HCT116 (cell line): ENCODE measurements around the gene GPR108. TPM values are rescaled to one million over a fixed set of nuclear protein-coding genes. Genes with fewer than 3 reads are reported as not detected.

Source experiments
- ATAC-seq: fragments of 200-7000 bp; cut with Tn5 transposase; 2 replicates; pipeline ENCODE4 v1.9.1; 2020; ENCODE audit warnings: mild to moderate bottlenecking, moderate library complexity
- BruUV-seq: library from RNA; stranded (reverse); fragments of 400-500 nt; replicated peaks from 2 replicates; lab custom pipeline; 2021; lab: Mats Ljungman, UMichigan
- CTCF ChIA-PET: fragments of 300-600 bp; sonication (Branson Sonifier 250); formaldehyde crosslinking; loops from one replicate; lab custom pipeline; 2021; ENCODE audit warnings: antibody characterized with exemption; lab: Charles Lee
- POLR2A ChIA-PET: fragments of 300-600, 350-600 bp; sonication (Branson Sonifier 250); formaldehyde crosslinking; loops from one replicate; lab custom pipeline; 2021; ENCODE audit warnings: antibody characterized with exemption; lab: Charles Lee
- RAD21 ChIA-PET, 2 experiments: fragments of 300-600 bp; sonication (Branson Sonifier 250); formaldehyde crosslinking; loops; one replicate each; lab custom pipeline; 2023; ENCODE audit warnings: low total read pairs in 2 of 2; ENCODE audit not compliant: uncharacterized antibody in 2 of 2, unreplicated experiment in 2 of 2, low non-redundant PET in 1 of 2; lab: Charles Lee
- DNase-seq: peaks from one replicate; pipeline ENCODE4 v3.0.0-alpha.2; 2010; ENCODE audit warnings: low read depth, low spot score
- H2AFZ ChIP-seq: fragments of 200-600 bp; shearing (Covaris generic), sonication (generic); 2 replicates; pipeline ENCODE4 v1.6.1; 2017; ENCODE audit warnings: low read depth, mixed run types, mixed read lengths, antibody characterized with exemption, low read length; ENCODE audit not compliant: poor library complexity, severe bottlenecking
- H3K27ac ChIP-seq: 2 replicates; pipeline ENCODE4 v1.5.1; 2012; ENCODE audit warnings: low read depth, low read length
- H3K27me3 ChIP-seq: fragments of 200-600 bp; sonication (generic); 2 replicates; pipeline ENCODE4 v1.6.1; 2016; ENCODE audit warnings: mixed run types, low read length, mixed read lengths; ENCODE audit not compliant: insufficient read depth
- H3K36me3 ChIP-seq, 2 experiments: fragments of 200-500 bp in 1 of 2; fragments of 200-600 bp in 1 of 2; sonication (Bioruptor generic) in 1 of 2; sonication (generic) in 1 of 2; 2 replicates each; pipeline versions ENCODE4 v1.5.1 to v1.6.1; 2014 to 2016; ENCODE audit warnings: low read length in 2 of 2, inconsistent platforms in 1 of 2, mixed read lengths in 1 of 2, mixed run types in 1 of 2; ENCODE audit not compliant: insufficient read depth in 2 of 2, control insufficient read depth in 1 of 2
- H3K4me1 ChIP-seq, 2 experiments: fragments of 200-600 bp in 1 of 2; sonication (generic) in 1 of 2; 2 replicates each; pipeline versions ENCODE4 v1.5.1 to v1.6.1; 2012 to 2017; ENCODE audit warnings: low read length in 2 of 2, inconsistent platforms in 1 of 2, mild to moderate bottlenecking in 1 of 2, mixed read lengths in 1 of 2, mixed run types in 1 of 2, moderate library complexity in 1 of 2; ENCODE audit not compliant: insufficient read depth in 2 of 2, control insufficient read depth in 1 of 2
- H3K4me2 ChIP-seq: fragments of 200-600 bp; sonication (generic); 2 replicates; pipeline ENCODE4 v1.6.1; 2017; ENCODE audit warnings: mixed run types, low read length, mixed read lengths
- H3K4me3 ChIP-seq, 2 experiments: fragments of 200-600 bp in 1 of 2; sonication (generic) in 1 of 2; replicated peaks in 1 of 2; 2 replicates each; pipeline ENCODE4 v1.5.1; 2011 to 2016; ENCODE audit warnings: low read length in 2 of 2, control low read depth in 1 of 2, low read depth in 1 of 2, mild to moderate bottlenecking in 1 of 2, mixed read lengths in 1 of 2, mixed run types in 1 of 2
- H3K79me2 ChIP-seq: fragments of 200-600 bp; sonication (generic); 2 replicates; pipeline ENCODE4 v1.6.1; 2017; ENCODE audit warnings: mild to moderate bottlenecking, mixed run types, low read length, moderate library complexity, mixed read lengths; ENCODE audit not compliant: insufficient read depth
- H3K9ac ChIP-seq: fragments of 200-600 bp; sonication (generic); 2 replicates; pipeline ENCODE4 v1.6.1; 2016; ENCODE audit warnings: low read length, mixed read lengths
- H3K9me2 ChIP-seq: fragments of 200-600 bp; sonication (generic), shearing (Covaris generic); 2 replicates; pipeline ENCODE4 v1.6.1; 2017; ENCODE audit warnings: mixed run types, mild to moderate bottlenecking, moderate library complexity; ENCODE audit not compliant: insufficient read depth
- H3K9me3 ChIP-seq, 2 experiments: fragments of 200-500 bp in 1 of 2; fragments of 200-600 bp in 1 of 2; sonication (Bioruptor generic) in 1 of 2; sonication (generic) in 1 of 2; 2 replicates each; pipeline ENCODE4 v1.6.1; 2014 to 2017; ENCODE audit warnings: low read length in 2 of 2, mixed read lengths in 2 of 2, inconsistent platforms in 1 of 2, low read depth in 1 of 2, mild to moderate bottlenecking in 1 of 2, mixed run types in 1 of 2, moderate library complexity in 1 of 2; ENCODE audit not compliant: control insufficient read depth in 1 of 2, insufficient read depth in 1 of 2
- H4K20me1 ChIP-seq: fragments of 200-600 bp; sonication (generic), shearing (Covaris generic); 2 replicates; pipeline ENCODE4 v1.6.1; 2017; ENCODE audit warnings: mixed run types, mild to moderate bottlenecking, moderate library complexity; ENCODE audit not compliant: insufficient read depth
- EZH2 ChIP-seq: fragments of 200-600 bp; sonication (generic); IDR thresholded peaks from 2 replicates; pipeline ENCODE4 v1.6.1; 2017; ENCODE audit warnings: antibody characterized with exemption, mixed run types
- EZH2phosphoT487 ChIP-seq: fragments of 200-600 bp; IDR thresholded peaks from 2 replicates; pipeline ENCODE4 v1.6.1; 2018; ENCODE audit warnings: antibody characterized with exemption, borderline replicate concordance
- SIN3A ChIP-seq: IDR thresholded peaks from 2 replicates; pipeline ENCODE4 v1.6.1; 2012; ENCODE audit warnings: low read depth
- SP1 ChIP-seq: IDR thresholded peaks from 2 replicates; pipeline ENCODE4 v1.6.1; 2012; ENCODE audit warnings: low read depth
- TCF7L2 ChIP-seq: IDR thresholded peaks from 2 replicates; pipeline ENCODE4 v1.7.0; 2011; ENCODE audit warnings: borderline replicate concordance, inconsistent platforms; ENCODE audit not compliant: insufficient read depth, insufficient read length; ENCODE audit errors: extremely low read depth
- ZNF274 ChIP-seq: fragments of 200-500 bp; sonication (Bioruptor generic); IDR thresholded peaks from 2 replicates; pipeline ENCODE4 v1.6.1; 2014; ENCODE audit warnings: mild to moderate bottlenecking, low read depth, low read length, inconsistent platforms
- intact Hi-C: fragments of 100-400 bp; cut with micrococcal nuclease; formaldehyde crosslinking; loops from 2 replicates; pipeline ENCODE4 v1.10.0; 2022
- total RNA-seq: library from RNA; stranded (reverse); gene quantifications from one replicate; pipeline ENCODE4 v1.2.1, GENCODE V29; 2021; ENCODE audit not compliant: unreplicated experiment
- TF ChIP-seq, protein P1 (sequence below): IDR thresholded peaks from 2 replicates; pipeline ENCODE4 v1.6.1; 2012; ENCODE audit warnings: low read depth
- TF ChIP-seq, protein P2 (sequence below): IDR thresholded peaks from 2 replicates; pipeline ENCODE4 v1.6.1; 2012
- TF ChIP-seq, protein P3 (sequence below): IDR thresholded peaks from 2 replicates; pipeline ENCODE4 v1.6.1; 2012
- TF ChIP-seq, protein P4 (sequence below): IDR thresholded peaks from 2 replicates; pipeline ENCODE4 v1.6.1; 2011; ENCODE audit warnings: mild to moderate bottlenecking, low read length, moderate library complexity; ENCODE audit not compliant: insufficient replicate concordance; ENCODE audit errors: extremely low read depth

The GPR108 gene
- total RNA-seq, 1 experiment from 2014 or later: 75.0 TPM

DNA sequence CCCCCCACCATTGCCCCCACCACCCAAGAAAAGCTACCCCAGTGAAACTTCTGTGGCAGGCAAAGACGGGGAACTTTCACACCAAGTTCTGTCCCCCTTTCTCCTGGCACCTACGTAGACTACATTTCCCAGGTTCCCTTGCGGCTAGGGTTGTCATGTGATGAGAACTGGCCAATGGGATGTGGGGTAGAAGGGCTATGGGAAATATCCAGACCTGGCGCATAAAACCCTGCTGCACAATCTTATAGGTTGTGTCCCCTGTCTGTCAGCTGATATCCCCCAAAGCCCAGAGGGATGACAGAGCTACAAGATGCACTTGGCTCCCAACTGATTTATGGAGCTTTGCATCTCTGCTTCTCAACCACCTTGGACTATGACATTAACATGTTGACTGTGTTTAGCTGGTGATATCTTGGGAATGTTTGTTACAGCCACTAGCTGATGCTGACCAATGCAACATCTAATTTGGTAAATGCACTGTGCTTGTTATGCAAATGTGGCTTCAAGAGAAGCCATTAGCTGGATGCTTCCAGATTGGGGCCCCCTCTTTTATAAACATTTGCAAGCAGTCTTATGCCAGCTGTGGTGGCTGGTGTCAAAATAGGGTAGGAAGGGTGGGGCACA is 23.8 kb upstream of the GPR108 start:
- DNase-seq: no peak
- Histone ChIP-seq H3K27ac (no peak overlapping the region), H3K27me3 (no peaks in the 10 kb centered on the region), H3K36me3 (peaks cover 7 to 29% of the 10 kb centered on the region in 2 experiments; a peak in 2 of 4 replicates), H3K79me2 (peaks cover 58% of the 10 kb centered on the region), H2AFZ (no peak overlapping the region), H3K4me1 (peaks cover 27 to 34% of the 10 kb centered on the region in 2 experiments), H3K4me3 (no peak overlapping the region), H3K9ac (no peak overlapping the region), H4K20me1 (no peaks in the 10 kb centered on the region), H3K9me2 (no peaks in the 10 kb centered on the region), H3K9me3 (no peaks in the 10 kb centered on the region), H3K4me2 (no peak overlapping the region)
- BruUV-seq: no TSS peak
- peak; percentile 49 for ATAC-seq
- ChIA-PET RAD21 (no interaction called here), POLR2A (no interaction called here), CTCF (no interaction called here)
- TF ChIP-seq SP1 (peak; percentile 23; the same call in 1 of the 2 replicates), EZH2phosphoT487 (no peak)
- intact Hi-C loops: no loop called here

DNA sequence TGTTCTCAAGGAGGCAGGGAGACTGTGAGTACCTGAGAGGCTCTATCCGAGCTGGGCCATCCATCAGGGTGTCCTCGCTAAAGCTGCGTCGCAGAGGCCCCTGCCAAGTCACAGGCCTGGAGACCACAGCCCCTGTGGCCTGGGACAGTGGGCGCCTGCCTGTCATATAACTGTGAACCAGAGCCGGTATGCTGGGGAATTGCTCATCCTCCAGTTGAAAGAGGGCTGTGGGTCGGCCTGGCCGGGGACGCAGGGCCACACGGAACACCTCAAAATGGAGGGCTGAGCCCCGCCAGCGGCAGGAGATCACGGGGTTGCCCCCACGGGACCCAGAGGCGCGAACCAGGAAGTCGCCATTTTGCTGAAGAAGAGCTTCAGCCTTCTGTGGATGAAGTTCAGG is 23.2 kb upstream of the GPR108 start:
- intact Hi-C loops: no loop called here
- CTCF ChIA-PET: no interaction called here
- TF ChIP-seq TCF7L2: no peak
- TF ChIP-seq, protein P1, sequence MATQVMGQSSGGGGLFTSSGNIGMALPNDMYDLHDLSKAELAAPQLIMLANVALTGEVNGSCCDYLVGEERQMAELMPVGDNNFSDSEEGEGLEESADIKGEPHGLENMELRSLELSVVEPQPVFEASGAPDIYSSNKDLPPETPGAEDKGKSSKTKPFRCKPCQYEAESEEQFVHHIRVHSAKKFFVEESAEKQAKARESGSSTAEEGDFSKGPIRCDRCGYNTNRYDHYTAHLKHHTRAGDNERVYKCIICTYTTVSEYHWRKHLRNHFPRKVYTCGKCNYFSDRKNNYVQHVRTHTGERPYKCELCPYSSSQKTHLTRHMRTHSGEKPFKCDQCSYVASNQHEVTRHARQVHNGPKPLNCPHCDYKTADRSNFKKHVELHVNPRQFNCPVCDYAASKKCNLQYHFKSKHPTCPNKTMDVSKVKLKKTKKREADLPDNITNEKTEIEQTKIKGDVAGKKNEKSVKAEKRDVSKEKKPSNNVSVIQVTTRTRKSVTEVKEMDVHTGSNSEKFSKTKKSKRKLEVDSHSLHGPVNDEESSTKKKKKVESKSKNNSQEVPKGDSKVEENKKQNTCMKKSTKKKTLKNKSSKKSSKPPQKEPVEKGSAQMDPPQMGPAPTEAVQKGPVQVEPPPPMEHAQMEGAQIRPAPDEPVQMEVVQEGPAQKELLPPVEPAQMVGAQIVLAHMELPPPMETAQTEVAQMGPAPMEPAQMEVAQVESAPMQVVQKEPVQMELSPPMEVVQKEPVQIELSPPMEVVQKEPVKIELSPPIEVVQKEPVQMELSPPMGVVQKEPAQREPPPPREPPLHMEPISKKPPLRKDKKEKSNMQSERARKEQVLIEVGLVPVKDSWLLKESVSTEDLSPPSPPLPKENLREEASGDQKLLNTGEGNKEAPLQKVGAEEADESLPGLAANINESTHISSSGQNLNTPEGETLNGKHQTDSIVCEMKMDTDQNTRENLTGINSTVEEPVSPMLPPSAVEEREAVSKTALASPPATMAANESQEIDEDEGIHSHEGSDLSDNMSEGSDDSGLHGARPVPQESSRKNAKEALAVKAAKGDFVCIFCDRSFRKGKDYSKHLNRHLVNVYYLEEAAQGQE: no peak
- TF ChIP-seq, protein P2, sequence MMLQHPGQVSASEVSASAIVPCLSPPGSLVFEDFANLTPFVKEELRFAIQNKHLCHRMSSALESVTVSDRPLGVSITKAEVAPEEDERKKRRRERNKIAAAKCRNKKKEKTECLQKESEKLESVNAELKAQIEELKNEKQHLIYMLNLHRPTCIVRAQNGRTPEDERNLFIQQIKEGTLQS: no peak
- TF ChIP-seq SIN3A: no peak
- TF ChIP-seq, protein P3, sequence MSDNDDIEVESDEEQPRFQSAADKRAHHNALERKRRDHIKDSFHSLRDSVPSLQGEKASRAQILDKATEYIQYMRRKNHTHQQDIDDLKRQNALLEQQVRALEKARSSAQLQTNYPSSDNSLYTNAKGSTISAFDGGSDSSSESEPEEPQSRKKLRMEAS: no peak
- TF ChIP-seq, protein P4, sequence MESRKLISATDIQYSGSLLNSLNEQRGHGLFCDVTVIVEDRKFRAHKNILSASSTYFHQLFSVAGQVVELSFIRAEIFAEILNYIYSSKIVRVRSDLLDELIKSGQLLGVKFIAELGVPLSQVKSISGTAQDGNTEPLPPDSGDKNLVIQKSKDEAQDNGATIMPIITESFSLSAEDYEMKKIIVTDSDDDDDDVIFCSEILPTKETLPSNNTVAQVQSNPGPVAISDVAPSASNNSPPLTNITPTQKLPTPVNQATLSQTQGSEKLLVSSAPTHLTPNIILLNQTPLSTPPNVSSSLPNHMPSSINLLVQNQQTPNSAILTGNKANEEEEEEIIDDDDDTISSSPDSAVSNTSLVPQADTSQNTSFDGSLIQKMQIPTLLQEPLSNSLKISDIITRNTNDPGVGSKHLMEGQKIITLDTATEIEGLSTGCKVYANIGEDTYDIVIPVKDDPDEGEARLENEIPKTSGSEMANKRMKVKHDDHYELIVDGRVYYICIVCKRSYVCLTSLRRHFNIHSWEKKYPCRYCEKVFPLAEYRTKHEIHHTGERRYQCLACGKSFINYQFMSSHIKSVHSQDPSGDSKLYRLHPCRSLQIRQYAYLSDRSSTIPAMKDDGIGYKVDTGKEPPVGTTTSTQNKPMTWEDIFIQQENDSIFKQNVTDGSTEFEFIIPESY: no peak
- no peak for TF ChIP-seq ZNF274
- no peak for TF ChIP-seq EZH2

More for the DNA sequence above, 23.2 kb upstream of the GPR108 start:
- H3K79me2 ChIP-seq: peaks cover 53% of the 10 kb centered on the region
- no peak overlapping the region for H2AFZ ChIP-seq
- DNase-seq: no peak
- H3K27me3 ChIP-seq: no peaks in the 10 kb centered on the region
- H3K9ac ChIP-seq: no peak overlapping the region
- no peak overlapping the region for H3K4me3 ChIP-seq
- POLR2A ChIA-PET: no interaction called here
- BruUV-seq: no TSS peak
- no peaks in the 10 kb centered on the region for H3K9me3 ChIP-seq
- no peaks in the 10 kb centered on the region for H3K9me2 ChIP-seq
- no peaks in the 10 kb centered on the region for H4K20me1 ChIP-seq
- ATAC-seq: no peak
- RAD21 ChIA-PET: interaction anchor here in 1 of 2 experiments (0.7 kb wide), 1 partner anchor 12 kb away, joined by 5 read pairs; the partner anchor contains the start of gene VAV1
- H3K4me2 ChIP-seq: no peak overlapping the region
- no peak overlapping the region for H3K27ac ChIP-seq
- H3K36me3 ChIP-seq: peaks cover 7 to 29% of the 10 kb centered on the region in 2 experiments; a peak in 2 of 4 replicates
- H3K4me1 ChIP-seq: peaks cover 25 to 28% of the 10 kb centered on the region in 2 experiments
